HCT116 (cell line): ENCODE measurements around the gene SMIM23.

Source experiments
- ATF3 ChIP-seq: IDR thresholded peaks from 2 replicates; pipeline ENCODE4 v1.6.1; 2012
- CTCF ChIP-seq, 3 experiments: fragments of 200-600 bp in 1 of 3; sonication (generic) in 1 of 3; IDR thresholded peaks in 2 of 3; conservative IDR thresholded peaks in 1 of 3; 2 replicates each; pipeline ENCODE4 v1.5.1; 2012 to 2017; ENCODE audit warnings: low read depth in 2 of 3, low read length in 2 of 3, antibody characterized with exemption in 1 of 3, borderline replicate concordance in 1 of 3, control low read depth in 1 of 3, mild to moderate bottlenecking in 1 of 3, mixed read lengths in 1 of 3, mixed run types in 1 of 3, moderate library complexity in 1 of 3; ENCODE audit not compliant: insufficient read depth in 1 of 3
- EZH2 ChIP-seq: fragments of 200-600 bp; sonication (generic); IDR thresholded peaks from 2 replicates; pipeline ENCODE4 v1.6.1; 2017; ENCODE audit warnings: antibody characterized with exemption, mixed run types
- EZH2phosphoT487 ChIP-seq: fragments of 200-600 bp; IDR thresholded peaks from 2 replicates; pipeline ENCODE4 v1.6.1; 2018; ENCODE audit warnings: antibody characterized with exemption, borderline replicate concordance
- MAX ChIP-seq: IDR thresholded peaks from 2 replicates; pipeline ENCODE4 v1.6.1; 2012
- POLR2A ChIP-seq: IDR thresholded peaks from 2 replicates; pipeline ENCODE4 v1.7.0; 2011; ENCODE audit warnings: borderline replicate concordance; ENCODE audit not compliant: insufficient read depth, insufficient read length; ENCODE audit errors: extremely low read depth
- POLR2AphosphoS5 ChIP-seq: IDR thresholded peaks from 2 replicates; pipeline ENCODE4 v1.6.1; 2011; ENCODE audit warnings: mild to moderate bottlenecking, low read depth, low read length, moderate library complexity
- SP1 ChIP-seq: IDR thresholded peaks from 2 replicates; pipeline ENCODE4 v1.6.1; 2012; ENCODE audit warnings: low read depth
- TCF7L2 ChIP-seq: IDR thresholded peaks from 2 replicates; pipeline ENCODE4 v1.7.0; 2011; ENCODE audit warnings: borderline replicate concordance, inconsistent platforms; ENCODE audit not compliant: insufficient read depth, insufficient read length; ENCODE audit errors: extremely low read depth
- YY1 ChIP-seq: IDR thresholded peaks from 2 replicates; pipeline ENCODE4 v1.6.1; 2011; ENCODE audit warnings: low read length, low read depth, moderate library complexity, mild to moderate bottlenecking; ENCODE audit not compliant: insufficient replicate concordance; ENCODE audit errors: extremely low read depth

- TF ChIP-seq CTCF (IDR thresholded peaks at IDR 0.05 in 2 of 3, conservative IDR thresholded peaks at IDR 0.05 in 1 of 3; ENCODE audit: borderline replicate concordance in 1 of 3, insufficient read depth in 1 of 3, low read depth in 2 of 3, low read length in 2 of 3): no peak
- no peak for TF ChIP-seq SP1
- TF ChIP-seq TCF7L2: no peak
- no peak for TF ChIP-seq POLR2AphosphoS5
- TF ChIP-seq POLR2A: no peak
- TF ChIP-seq EZH2phosphoT487: no peak
- TF ChIP-seq EZH2: no peak
- TF ChIP-seq YY1: no peak
- no peak for TF ChIP-seq MAX
- no peak for TF ChIP-seq ATF3
Measured at GRCh38 chr5:171813270-171813669, 27.7 kb downstream of the SMIM23 start.
